PC-3 (cell line): Measurements from ENCODE around the gene SF3A2. TPM values are rescaled to one million over a fixed set of nuclear protein-coding genes. Genes with fewer than 3 reads are reported as not detected.

Experiments
- ATAC-seq: fragments of 200-7000 bp; cut with Tn5 transposase; 2 replicates; pipeline ENCODE4 v1.9.1; 2020; ENCODE audit warnings: mild to moderate bottlenecking, moderate library complexity
- BruUV-seq: library from RNA; stranded (reverse); fragments of 400-500 nt; replicated peaks from 2 replicates; lab custom pipeline; 2021; lab: Mats Ljungman, UMichigan
- CTCF ChIA-PET: fragments of 300-600 bp; sonication (Branson Sonifier 250); formaldehyde crosslinking; loops from one replicate; lab custom pipeline; 2022; ENCODE audit warnings: antibody characterized with exemption; lab: Charles Lee
- POLR2A ChIA-PET: fragments of 300-600 bp; sonication (Branson Sonifier 250); formaldehyde crosslinking; loops from one replicate; lab custom pipeline; 2022; ENCODE audit warnings: antibody characterized with exemption; ENCODE audit not compliant: unreplicated experiment; lab: Charles Lee
- DNase-seq: peaks from one replicate; pipeline ENCODE4 v3.0.0-alpha.2; 2015
- H2AFZ ChIP-seq: fragments of 300-600 bp; sonication (generic); 2 replicates; pipeline ENCODE4 v1.6.0; 2016; ENCODE audit warnings: antibody characterized with exemption, low read length
- H3F3A ChIP-seq: fragments of 300-600 bp; sonication (generic); one replicate; pipeline ENCODE4 v1.6.0; 2017; ENCODE audit warnings: antibody characterized with exemption, low read length, control low read depth, mild to moderate bottlenecking; ENCODE audit not compliant: unreplicated experiment
- H3K27ac ChIP-seq: fragments of 300-600 bp; sonication (generic); 2 replicates; pipeline ENCODE4 v1.5.1; 2016; ENCODE audit warnings: mild to moderate bottlenecking, low read length
- H3K27me3 ChIP-seq: fragments of 300-600 bp; sonication (generic); 2 replicates; pipeline ENCODE4 v1.6.1; 2016; ENCODE audit warnings: low read length, mixed read lengths
- H3K36me3 ChIP-seq: fragments of 300-600 bp; sonication (generic); 2 replicates; pipeline ENCODE4 v1.6.1; 2016; ENCODE audit warnings: low read depth, mixed run types, low read length, mixed read lengths
- H3K4me1 ChIP-seq: fragments of 300-600 bp; sonication (generic); 2 replicates; pipeline ENCODE4 v1.5.1; 2016; ENCODE audit warnings: low read length; ENCODE audit not compliant: insufficient read depth
- H3K4me2 ChIP-seq: fragments of 300-600 bp; sonication (generic); 2 replicates; pipeline ENCODE4 v1.6.0; 2016; ENCODE audit warnings: low read length
- H3K4me3 ChIP-seq: fragments of 300-600 bp; sonication (generic); 2 replicates; pipeline ENCODE4 v1.5.1; 2016; ENCODE audit warnings: mild to moderate bottlenecking, low read length, mixed read lengths
- H3K79me2 ChIP-seq: fragments of 300-600 bp; sonication (generic); 2 replicates; pipeline ENCODE4 v1.6.1; 2017; ENCODE audit warnings: low read length, mixed read lengths
- H3K9ac ChIP-seq: fragments of 300-600 bp; sonication (generic); 2 replicates; pipeline ENCODE4 v1.6.0; 2016; ENCODE audit warnings: mild to moderate bottlenecking, low read length
- H3K9me2 ChIP-seq: fragments of 300-600 bp; sonication (generic); replicated peaks from 2 replicates; pipeline ENCODE4 v1.6.1; 2016; ENCODE audit warnings: mixed run types, low read length, mixed read lengths
- H3K9me3 ChIP-seq: fragments of 300-600 bp; sonication (generic); 2 replicates; pipeline ENCODE4 v1.6.1; 2016; ENCODE audit warnings: low read length, mixed read lengths
- H4K20me1 ChIP-seq: fragments of 300-600 bp; sonication (generic); 2 replicates; pipeline ENCODE4 v1.6.1; 2016; ENCODE audit warnings: low read length, mixed read lengths
- CTCF ChIP-seq: fragments of 300-600 bp; sonication (generic); conservative IDR thresholded peaks from 2 replicates; pipeline ENCODE4 v1.5.1; 2017; ENCODE audit warnings: antibody characterized with exemption, low read depth, mild to moderate bottlenecking, low read length
- EZH2 ChIP-seq: fragments of 300-600 bp; sonication (generic); IDR thresholded peaks from one replicate; pipeline ENCODE4 v1.6.1; 2017; ENCODE audit warnings: antibody characterized with exemption, mild to moderate bottlenecking, low read length; ENCODE audit not compliant: unreplicated experiment
- EZH2phosphoT487 ChIP-seq: fragments of 300-600 bp; sonication (generic); IDR thresholded peaks from 2 replicates; pipeline ENCODE4 v1.6.1; 2018; ENCODE audit warnings: mild to moderate bottlenecking, antibody characterized with exemption, low read length, borderline replicate concordance
- intact Hi-C: fragments of 100-400 bp; cut with micrococcal nuclease; formaldehyde crosslinking; loops from 2 replicates; pipeline ENCODE4 v1.9.0; 2023
- total RNA-seq: library from RNA; depleted of rRNA; stranded (reverse); fragments of >200 nt; gene quantifications from 2 replicates; pipeline ENCODE4 v1.2.3, GENCODE V29; 2014

Gene SF3A2
- total RNA-seq, 1 experiment from 2014 or later = 55.5 TPM

GRCh38 chr19:2269244-2270156, 32.9 kb downstream of the SF3A2 start:
- H2AFZ ChIP-seq = peak overlapping the region; percentile 81; the same call in 1 of the 2 replicates
- BruUV-seq = no TSS peak
- POLR2A ChIA-PET = interaction anchor here (0.6 kb wide), 1 partner anchor 9 kb away, joined by 3 read pairs; no protein-coding TSS in a partner anchor

GRCh38 chr19:2270157-2270422, 33.5 kb downstream of the SF3A2 start:
- Histone ChIP-seq H3K79me2 (peaks cover 50% of the 10 kb centered on the region), H3K9me3 (no peaks in the 10 kb centered on the region), H3K9ac (peak overlapping the region; percentile 93), H3K27ac (peak overlapping the region; percentile 61), H4K20me1 (peaks cover 36% of the 10 kb centered on the region), H2AFZ (no peak overlapping the region), H3K9me2 (no peaks in the 10 kb centered on the region), H3K36me3 (peaks cover 10% of the 10 kb centered on the region; the same call in 1 of the 2 replicates), H3K4me1 (peaks cover 21% of the 10 kb centered on the region), H3K4me3 (peak overlapping the region; percentile 99), H3F3A (no peaks in the 10 kb centered on the region), H3K4me2 (peak overlapping the region; percentile 79), H3K27me3 (no peaks in the 10 kb centered on the region)
- intact Hi-C loops = loop anchor here (5.0 kb wide), 1 partner anchor 103 kb away; no protein-coding TSS in a partner anchor
- no peak for ATAC-seq
- no peak for DNase-seq
- ChIA-PET CTCF (no interaction called here), POLR2A (interaction anchor here (0.6 kb wide), 1 partner anchor 10 kb away, joined by 3 read pairs; no protein-coding TSS in a partner anchor)
- no TSS peak for BruUV-seq
- TF ChIP-seq CTCF (no peak), EZH2phosphoT487 (no peak), EZH2 (no peak)

More at GRCh38 chr19:2269244-2270156, 32.9 kb downstream of the SF3A2 start:
- Histone ChIP-seq H3K4me3 (peak overlapping the region; percentile 99), H3K27me3 (no peaks in the 10 kb centered on the region), H3F3A (no peaks in the 10 kb centered on the region), H3K36me3 (peaks cover 10% of the 10 kb centered on the region; the same call in 1 of the 2 replicates), H3K9me2 (no peaks in the 10 kb centered on the region), H3K27ac (peak overlapping the region; percentile 61; the same call in 1 of the 2 replicates), H3K9me3 (no peaks in the 10 kb centered on the region), H4K20me1 (peaks cover 36% of the 10 kb centered on the region), H3K79me2 (peaks cover 50% of the 10 kb centered on the region), H3K4me2 (peak overlapping the region; percentile 81), H3K9ac (peak overlapping the region; percentile 93), H3K4me1 (peaks cover 21% of the 10 kb centered on the region)
- no peak for TF ChIP-seq CTCF
- no peak for TF ChIP-seq EZH2
- no peak for TF ChIP-seq EZH2phosphoT487
- ATAC-seq = peak; percentile 77
- intact Hi-C loops = loop anchor here (5.0 kb wide), 1 partner anchor 102 kb away; no protein-coding TSS in a partner anchor
- DNase-seq = peak; percentile 91
- CTCF ChIA-PET = no interaction called here
